KG1 (cell line): ENCODE measurements around the gene CUX1.
"Not testable (repeated sequence)": the region's sequence is repeated elsewhere in the genome, so short reads cannot be mapped to it uniquely, and the experiment has no call there.

Source experiments
- DNase-seq: peaks from one replicate; lab custom pipeline; 2025; lab: John Stamatoyannopoulos, UW

The CUX1 gene

DNA sequence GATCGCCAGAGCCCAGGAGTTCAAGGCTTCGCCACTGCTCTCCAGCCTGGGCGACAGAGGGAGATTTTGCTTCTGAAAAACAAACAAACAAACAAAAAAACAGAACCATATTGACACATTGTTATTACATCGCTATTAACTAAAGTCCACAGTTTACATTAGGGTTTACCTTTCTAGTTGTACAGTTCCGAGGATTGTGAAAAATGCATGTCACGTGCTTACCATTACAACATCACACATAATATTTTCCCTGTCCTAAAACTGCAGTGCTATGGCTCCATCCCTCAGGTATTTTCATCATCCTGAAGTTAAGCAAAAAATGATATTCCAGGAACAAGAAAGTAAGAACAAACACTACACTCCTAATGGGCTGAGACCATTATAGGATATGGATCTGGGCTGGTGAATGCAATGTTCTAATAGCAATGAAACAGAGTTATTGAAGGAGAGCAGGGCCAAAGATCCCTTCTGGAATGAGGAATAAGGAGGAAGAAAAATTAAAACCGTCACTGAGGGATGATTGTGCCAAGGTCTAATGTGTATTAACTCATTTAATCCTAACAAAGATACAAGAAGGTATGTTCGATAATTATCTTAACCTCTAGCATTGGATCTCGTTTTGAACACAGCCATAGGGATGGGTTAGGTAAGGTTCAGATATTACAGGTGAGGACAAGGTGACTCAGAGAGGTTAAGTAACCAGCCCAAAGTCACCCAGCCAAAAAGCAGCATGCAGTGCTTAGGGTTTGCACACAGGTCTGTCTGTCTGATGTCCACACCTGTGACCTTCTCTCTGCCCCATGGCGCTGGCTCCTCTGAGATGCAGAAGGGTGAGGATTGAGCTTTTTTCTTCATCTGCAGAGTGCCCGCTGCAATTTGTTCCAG lies 14.0 kb upstream of the CUX1 start:
- no peak for DNase-seq

DNA sequence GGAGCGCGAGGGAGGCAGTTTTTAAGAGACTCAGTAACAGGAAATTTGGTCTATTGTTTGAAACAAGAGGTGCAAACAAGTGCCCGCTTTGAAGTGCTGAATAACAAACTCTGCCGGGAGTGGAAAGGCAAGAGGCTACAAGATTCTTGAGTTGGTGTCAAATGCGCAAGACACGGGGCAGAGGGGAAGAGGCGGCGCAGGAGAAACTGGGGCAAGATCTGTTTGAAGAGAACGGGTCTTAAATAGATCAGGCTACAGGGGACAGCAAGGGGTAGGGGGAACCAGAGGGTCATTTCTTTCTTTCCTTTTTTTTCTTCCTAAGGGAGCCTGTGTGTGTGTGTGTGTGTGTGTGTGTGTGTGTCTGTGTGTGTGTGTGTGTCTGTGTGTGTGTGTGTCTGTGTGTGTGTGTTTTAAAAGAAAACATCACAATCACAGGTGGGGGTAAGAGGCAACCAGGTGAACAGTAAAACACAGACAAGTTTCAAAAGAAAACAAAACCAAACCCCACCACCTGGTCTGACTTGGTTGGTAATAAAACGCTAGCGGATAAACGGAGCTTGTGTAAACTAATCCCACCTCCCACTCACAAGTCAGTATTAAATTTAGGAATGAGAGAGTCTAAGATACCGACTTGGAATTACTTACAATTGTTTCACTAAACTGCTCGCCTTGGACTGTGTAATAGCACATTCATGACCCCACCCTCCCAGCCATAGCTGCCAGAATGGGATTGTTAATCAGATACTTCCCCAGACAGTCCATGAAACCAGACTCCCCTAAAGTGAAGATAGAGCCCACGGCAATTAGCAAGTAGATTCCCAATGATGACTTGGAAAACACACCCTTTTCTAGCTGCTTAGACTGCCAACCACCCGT lies 13.1 kb upstream of the CUX1 start:
- no peak for DNase-seq

DNA sequence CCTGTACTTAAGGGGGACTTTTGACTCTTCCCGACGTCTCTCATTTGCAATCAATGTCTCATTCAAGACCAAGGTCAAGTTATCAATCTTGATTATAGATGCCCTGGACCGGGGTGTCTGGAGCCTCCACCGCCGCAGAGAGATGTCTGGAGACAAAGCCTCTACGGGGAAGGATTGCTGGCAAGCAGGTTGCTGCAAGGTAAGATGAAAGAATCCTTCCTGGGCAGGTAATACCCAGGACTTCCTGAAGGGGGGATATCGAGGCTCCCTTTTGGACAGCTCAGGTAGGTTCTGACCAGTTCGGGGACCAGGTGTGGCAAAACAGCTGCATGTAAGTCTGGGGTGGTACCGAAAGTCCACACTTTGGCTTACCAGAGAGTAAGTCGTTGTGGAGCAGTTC lies 12.5 kb upstream of the CUX1 start:
- no peak for DNase-seq

DNA sequence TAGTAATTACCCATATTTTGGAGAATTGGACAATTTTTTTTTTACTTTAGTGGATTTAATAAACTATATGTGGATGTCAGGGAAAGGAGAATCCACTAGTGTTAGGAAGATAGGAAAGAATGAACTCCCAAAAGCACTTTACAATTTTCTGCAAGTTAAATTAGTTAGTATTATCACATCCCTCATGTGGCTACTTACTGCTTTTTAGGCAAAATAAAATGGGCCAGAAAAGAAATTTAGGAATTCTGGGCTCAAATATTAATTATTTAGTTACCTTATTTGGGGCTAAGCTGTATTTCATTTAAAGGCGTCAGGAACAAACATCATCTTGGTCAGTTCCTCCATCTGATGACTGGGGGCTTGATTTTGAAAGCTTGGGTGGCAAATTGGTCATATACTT lies 4.8 kb upstream of the CUX1 start:
- DNase-seq = no peak

DNA sequence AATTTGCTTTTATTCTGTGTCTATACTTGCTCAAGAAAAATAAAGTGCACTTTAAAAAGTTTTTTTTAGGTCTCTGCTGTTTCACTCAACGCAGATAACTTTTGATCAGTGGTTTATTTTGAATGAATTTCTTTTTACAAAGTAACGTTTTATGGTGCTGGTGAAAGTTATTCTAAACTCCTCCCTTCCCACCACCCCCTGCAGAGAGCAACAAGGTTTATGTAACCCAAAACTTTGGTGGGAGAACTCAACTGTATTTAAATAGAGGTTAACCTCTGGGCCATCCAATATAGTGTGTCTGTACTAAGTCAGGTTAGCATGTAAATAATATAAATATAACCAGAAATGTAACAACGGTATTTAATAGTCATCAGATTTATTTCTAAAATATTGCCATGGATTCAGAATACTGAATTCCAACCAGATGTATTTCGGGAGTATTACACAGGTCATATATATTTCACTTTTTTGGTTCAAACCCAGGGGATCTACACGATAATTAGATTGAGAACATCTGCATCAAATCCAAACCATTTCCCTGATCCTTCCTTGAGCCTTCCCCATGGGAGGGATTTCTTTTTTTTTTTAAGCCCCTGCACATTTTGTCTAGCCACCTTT lies 3.9 kb upstream of the CUX1 start:
- no peak for DNase-seq

DNA sequence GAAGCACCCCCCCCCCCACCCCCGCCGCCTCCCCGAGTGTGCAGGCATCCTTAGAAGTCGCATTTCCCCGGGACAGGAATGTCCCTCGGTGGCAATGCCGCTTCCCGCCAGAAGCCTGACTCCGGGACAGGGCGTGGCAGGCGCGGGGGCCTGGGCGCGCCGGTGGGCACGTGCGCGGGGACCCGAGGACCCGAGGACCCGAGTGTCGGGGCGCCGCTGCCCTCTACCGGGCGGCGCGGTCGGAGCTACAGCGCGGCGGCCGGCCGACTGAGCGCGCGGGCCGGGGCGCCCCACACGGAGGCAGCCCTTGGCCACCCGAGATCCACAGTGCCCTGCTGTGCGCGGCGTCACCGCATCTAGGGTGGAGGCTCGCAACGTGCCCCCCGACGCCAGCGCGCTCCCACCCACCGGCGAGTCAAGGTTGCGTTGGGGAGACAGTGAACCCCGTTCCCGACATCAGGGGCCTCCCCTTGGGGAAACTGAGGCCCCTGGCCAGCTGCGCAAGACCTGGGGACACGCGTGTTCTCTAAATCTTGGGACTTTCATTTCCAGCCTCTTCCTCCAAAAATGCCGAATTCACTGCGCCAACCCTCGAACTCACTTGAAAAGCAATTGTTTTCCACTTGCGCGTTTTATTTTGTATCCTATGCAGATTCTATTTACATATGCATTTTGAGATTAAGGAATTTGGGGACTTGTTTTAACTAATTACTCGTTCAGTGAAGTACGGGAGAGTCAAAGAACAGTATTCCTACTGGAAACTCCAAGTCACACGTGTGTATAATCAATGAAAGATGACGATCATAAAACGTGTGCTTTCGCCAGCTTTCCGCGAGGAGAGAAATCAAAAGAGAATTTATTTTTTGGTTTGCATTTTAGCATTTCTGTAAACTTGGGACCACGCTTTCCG lies 3.1 kb upstream of the CUX1 start:
- DNase-seq = peak; percentile 21

DNA sequence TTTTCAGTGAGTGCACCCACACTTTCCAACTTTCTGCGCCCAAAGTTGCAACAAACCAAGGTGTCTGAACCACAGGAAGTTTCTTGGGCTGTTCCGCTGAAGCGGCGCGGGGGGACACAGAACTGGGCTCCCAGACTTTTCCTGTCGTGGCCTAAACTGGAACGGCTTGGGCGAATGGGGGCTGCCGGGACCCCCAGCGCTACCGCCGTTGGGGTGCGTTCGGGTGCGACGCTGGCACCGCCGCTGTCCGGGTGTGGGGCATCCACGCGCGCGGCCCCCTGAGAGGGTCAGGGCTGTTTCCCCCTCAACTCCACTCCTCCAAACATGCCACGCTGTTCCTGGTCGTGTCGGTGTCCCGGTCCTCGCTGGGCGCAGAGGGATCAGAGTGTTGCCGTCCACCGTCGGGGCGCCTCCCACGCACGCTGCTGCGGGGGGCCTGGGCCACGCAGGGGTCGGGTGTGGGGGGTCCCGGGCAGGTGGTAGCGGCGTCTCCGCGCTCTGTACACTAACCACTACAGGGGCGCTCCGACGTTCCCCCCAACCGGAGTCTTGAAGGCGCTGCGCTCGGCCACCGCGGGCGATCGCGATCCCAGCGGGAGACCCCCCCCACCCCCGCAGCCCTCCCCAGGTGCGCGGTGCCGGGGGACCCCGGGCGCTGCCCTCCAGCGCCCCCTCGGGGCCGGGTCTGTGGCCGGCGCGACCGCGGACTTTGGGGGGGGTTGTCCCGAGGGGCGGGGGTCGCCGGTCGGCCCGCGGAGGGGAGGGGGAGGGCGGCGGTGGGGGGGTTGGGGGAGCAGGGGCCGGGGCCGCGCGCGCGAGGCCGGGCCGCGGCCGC lies 2.2 kb upstream of the CUX1 start:
- peak; percentile 21 for DNase-seq

DNA sequence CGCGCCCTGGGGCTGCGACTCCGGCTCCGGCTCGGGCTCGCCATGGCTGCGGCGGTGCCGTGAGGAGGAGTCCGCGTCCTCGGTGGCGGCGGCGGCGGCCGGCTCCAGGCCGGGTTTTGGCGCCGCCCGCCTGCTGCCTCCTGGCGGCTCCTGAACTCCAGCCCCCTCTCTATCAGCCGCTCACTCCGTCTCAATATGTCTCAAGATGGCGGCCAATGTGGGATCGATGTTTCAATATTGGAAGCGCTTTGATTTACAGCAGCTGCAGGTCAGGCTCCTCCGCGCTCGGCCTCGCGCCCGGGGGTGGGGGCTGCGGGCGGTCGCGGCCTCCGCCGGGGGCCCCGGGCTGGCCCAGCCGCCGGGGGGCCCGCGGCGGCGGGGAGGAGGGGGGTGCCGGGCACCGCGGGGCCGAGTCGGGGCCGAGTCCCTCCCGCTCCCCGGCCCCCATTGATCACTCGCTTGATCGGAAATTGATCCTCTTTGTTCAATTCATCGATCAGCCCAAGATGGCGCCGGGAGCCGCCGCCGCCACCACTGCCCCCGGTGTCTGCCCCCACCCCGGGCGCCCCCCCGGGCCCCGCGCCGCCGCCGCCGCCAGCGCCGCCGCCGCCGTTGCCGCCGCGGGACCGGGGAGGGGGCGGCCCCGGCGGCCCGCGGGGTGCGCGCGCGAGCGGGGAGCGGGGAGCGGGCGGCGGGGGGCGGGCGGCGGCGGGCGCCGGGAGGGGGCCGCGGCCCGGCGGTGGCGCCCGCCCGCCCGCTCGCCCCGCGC lies 1.4 kb upstream of the CUX1 start:
- DNase-seq = peak; percentile 14

DNA sequence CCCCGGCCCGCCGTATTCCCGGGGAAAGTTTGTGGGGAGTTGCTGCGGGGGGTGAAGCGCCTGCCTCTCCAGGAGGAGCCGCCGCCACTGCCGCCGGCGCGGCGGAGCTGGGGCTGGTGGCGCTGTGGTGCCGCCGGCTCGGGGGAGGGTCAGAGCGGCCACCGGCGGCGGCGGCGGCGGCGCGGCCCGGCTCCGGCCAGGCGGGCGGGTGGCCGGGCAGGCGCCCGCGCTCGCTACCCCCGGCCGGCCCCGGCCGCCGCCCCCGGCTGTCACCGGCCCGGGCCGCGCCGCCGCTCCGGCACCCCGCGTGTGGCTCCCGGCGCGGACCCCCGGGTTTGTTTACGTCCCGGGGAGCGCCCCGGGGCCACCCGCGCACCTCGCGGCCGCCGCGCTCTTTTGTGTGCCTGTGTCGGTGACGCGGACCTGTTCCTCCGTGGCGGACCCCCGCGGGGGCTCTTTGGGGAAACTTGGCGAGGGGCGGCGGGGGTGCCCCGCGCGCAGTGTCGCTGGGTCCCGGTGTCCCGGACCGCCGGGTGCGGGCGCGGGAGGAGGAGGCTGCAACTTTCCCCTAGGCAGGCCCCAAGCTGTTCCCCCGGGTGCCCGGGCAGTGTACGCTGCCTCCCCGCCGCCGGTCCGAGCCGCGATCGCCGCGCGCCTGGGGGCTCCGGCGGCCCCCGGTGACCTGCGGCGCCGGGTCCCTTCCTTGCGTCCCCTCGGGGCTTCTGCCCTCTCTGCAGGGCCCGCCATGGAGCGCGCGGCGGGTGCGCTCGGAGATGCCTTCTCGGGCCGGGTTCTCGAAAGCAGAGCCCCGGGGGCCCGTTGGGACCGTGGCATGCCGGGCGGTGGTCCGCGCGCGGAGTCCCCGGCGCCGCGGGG lies 593 bp upstream of the CUX1 start:
- no peak for DNase-seq

DNA sequence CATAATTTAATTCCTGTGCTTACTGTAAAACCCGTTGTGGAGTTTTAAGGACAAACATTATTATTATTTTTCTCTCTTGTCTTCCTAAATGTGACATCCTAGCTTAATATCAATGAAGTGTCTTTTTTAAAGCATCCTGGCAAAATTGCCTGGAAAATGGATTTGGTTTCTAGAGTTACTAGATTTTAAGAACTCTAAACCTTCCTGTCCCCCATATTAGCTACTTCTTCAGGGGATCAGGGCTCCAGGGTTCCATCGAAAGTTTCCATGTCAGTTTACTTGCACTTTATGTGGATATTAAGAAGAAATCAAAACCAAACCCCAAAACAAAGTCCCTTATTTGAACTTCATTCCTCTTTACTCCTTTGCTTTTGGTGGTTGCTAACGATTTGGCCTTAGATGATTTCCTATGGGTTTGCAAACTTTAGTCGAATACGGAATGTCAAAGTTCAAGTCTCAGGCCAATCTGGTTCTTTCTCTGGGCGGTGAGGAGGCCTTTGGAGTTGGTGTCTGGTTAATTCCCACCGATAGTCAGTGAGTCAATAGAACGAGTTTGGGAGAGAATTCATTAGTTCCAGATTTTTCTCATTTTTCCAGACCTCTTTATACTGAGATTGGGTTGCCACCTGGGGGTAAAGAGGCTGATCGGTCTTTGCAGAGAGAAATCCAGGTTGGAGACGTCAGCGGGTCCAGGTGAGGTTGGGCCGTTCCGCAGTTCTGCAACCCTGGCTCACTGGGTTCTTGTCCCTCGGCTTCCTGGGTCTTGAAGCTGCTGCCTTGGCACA lies 1.1 kb downstream of the CUX1 start:
- no peak for DNase-seq

DNA sequence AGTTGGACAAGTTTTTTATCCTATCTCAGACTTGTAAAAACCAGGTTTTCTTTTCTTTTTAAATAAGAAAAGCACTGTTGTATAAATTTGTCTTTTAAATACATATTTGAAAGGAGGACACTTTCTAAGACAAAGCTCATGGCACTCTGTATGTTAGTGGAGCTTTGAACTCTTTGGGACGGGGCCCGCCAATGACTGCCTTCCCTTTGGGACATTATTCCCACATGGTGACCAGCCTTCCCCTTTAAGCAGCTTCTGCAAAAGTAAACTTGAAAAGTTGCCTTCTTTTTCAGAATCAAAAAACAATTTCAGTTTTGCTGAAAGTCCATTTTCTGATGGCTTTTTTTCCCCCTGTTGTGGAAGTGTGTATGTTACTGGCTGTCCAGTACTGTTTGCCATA lies 1.8 kb downstream of the CUX1 start:
- no peak for DNase-seq

DNA sequence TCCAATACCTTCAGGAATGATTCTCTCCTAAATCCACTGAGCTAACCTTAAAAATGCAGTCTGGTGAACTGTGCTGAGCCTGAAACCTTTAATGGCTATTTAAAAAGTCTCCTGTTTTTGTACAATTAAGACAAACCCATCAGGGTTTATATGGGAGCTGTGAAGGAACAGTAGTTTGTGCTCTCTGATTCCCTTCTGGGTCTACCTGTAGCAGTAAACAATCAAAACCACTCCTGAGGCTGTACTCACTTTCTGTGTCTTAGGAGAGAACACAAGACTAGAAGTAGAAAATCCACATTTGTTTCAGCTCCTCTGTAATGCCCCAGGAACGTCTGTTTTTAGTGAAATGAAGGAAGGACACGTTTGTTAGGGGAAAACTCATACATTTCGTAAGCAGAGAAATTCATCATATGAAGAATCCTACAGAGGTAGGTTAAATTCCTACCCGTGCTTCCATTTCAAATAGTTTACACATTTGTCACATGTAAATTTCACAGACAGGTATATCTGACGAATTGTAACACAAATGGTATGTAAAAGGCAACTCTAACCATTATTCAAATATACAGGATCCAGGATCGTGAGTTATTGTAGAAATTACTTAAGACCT lies 2.6 kb downstream of the CUX1 start:
- no peak for DNase-seq

DNA sequence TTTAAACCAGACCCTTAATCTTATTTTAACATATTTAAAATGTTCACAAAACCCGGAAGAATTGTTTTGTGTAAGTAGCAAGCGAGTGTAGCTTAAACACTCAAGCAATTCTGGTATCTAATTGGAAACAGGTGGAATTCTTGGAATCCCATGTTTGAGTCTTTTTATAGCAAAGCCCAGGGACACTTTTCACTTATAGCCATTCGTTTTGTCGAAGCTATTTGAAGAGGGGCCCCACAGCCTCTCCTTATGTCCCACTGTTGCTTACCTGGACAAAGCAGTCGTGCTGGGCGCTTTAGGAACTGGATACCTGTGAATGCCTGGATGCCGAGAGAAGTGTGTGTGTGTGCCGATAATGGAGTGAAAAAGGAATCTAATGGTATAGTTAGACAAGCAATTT lies 3.3 kb downstream of the CUX1 start:
- DNase-seq = no peak

DNA sequence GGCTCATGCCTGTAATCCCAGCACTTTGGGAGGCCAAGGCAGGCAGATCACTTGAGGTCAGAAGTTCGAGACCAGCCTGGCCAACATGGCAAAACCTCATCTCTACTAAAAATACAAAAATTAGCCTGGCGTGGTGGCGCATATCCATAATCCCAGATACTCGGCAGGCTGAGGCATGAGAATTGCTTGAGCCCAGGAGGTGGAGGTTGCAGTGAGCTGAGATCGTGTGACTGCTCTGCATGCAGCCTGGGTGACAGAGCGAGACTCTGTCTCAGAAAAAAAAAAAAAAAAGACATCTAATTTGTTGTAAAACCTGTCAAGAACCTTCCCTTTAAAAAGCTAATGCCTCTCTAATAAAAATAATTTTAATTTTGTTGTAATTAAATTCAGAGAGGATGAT lies 5.2 kb downstream of the CUX1 start:
- not testable (repeated sequence) for DNase-seq

DNA sequence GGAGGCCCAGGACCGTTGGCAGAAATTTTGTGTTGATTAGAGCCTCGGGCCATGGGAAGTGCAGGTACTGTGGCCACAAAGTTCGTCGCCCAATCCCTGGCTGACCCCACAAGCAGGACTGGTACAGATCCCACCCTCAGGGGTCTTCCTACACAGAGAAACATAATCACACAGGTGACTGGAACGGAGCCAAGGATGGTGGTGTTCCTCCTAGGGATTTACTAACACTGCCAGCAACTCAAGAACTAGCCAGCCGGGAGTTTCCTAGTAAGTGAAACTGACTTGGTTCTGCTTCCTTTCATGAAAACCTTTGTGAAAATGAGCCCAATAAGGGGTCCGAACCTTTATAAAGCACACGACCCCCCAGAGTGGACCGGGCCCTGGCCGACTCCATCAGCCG lies 5.7 kb downstream of the CUX1 start:
- DNase-seq = no peak

DNA sequence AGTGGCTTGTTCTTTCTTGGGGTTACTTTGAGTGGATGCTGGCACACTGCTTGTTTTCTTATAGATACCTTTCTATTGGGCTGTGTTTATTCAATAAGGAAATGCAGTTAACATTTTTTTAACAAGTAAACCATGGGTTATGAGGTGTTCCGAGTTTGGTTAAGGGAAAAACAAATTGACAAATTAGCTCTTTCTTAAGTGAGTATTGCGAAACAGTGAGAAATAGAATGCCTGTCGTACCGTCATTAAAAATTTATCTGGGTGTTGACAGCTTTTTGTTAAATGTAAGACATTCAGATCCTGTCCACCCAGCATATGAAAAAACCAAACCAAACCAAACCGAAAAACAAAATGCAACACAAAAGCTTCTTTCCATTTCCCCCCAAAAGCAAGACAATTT lies 6.2 kb downstream of the CUX1 start:
- DNase-seq = no peak

DNA sequence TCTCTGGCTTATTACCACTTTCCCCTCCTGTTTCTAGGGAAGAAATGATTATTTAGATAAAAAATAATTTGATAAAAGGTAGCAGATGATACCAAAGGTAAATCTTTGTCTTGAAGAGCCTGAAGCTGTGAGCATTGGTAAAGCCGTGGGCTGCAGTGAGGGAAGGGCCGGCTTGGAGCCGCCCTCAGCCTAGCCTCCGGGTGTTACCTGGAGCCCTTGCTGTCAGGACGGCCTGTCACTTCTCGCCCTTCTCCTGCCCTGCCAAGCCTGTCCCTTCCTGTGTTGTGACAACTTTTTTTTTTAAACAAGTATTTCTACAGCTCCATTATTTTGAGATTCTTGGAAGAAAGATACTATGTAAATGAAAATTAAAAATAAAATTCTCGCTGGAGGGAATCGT lies 7.0 kb downstream of the CUX1 start:
- no peak for DNase-seq
